Measurements from ENCODE around the gene HYOU1. TPM values are rescaled to one million over a fixed set of nuclear protein-coding genes. Genes with fewer than 3 reads are reported as not detected.

HYOU1 gene, protein sequence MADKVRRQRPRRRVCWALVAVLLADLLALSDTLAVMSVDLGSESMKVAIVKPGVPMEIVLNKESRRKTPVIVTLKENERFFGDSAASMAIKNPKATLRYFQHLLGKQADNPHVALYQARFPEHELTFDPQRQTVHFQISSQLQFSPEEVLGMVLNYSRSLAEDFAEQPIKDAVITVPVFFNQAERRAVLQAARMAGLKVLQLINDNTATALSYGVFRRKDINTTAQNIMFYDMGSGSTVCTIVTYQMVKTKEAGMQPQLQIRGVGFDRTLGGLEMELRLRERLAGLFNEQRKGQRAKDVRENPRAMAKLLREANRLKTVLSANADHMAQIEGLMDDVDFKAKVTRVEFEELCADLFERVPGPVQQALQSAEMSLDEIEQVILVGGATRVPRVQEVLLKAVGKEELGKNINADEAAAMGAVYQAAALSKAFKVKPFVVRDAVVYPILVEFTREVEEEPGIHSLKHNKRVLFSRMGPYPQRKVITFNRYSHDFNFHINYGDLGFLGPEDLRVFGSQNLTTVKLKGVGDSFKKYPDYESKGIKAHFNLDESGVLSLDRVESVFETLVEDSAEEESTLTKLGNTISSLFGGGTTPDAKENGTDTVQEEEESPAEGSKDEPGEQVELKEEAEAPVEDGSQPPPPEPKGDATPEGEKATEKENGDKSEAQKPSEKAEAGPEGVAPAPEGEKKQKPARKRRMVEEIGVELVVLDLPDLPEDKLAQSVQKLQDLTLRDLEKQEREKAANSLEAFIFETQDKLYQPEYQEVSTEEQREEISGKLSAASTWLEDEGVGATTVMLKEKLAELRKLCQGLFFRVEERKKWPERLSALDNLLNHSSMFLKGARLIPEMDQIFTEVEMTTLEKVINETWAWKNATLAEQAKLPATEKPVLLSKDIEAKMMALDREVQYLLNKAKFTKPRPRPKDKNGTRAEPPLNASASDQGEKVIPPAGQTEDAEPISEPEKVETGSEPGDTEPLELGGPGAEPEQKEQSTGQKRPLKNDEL
- 212 TPM for polyA plus RNA-seq (2012; ENCODE audit: insufficient read length, low read depth)

- TF ChIP-seq TAF1 (IDR thresholded peaks at IDR 0.05; ENCODE audit: borderline replicate concordance, insufficient read depth, low read length) (peak; percentile 89; the same call in 1 of the 2 replicates), FOXP2 (optimal IDR thresholded peaks at IDR 0.05; ENCODE audit: borderline replicate concordance, extremely low read depth, extremely low read length, insufficient read depth) (peak; percentile 47), POLR2AphosphoS5 (IDR thresholded peaks at IDR 0.05; ENCODE audit: low read depth, low read length) (peak; percentile 74), SIN3A (IDR thresholded peaks at IDR 0.05; ENCODE audit: borderline replicate concordance, insufficient read depth, low read length) (no peak)
- TF ChIP-seq, protein P1, sequence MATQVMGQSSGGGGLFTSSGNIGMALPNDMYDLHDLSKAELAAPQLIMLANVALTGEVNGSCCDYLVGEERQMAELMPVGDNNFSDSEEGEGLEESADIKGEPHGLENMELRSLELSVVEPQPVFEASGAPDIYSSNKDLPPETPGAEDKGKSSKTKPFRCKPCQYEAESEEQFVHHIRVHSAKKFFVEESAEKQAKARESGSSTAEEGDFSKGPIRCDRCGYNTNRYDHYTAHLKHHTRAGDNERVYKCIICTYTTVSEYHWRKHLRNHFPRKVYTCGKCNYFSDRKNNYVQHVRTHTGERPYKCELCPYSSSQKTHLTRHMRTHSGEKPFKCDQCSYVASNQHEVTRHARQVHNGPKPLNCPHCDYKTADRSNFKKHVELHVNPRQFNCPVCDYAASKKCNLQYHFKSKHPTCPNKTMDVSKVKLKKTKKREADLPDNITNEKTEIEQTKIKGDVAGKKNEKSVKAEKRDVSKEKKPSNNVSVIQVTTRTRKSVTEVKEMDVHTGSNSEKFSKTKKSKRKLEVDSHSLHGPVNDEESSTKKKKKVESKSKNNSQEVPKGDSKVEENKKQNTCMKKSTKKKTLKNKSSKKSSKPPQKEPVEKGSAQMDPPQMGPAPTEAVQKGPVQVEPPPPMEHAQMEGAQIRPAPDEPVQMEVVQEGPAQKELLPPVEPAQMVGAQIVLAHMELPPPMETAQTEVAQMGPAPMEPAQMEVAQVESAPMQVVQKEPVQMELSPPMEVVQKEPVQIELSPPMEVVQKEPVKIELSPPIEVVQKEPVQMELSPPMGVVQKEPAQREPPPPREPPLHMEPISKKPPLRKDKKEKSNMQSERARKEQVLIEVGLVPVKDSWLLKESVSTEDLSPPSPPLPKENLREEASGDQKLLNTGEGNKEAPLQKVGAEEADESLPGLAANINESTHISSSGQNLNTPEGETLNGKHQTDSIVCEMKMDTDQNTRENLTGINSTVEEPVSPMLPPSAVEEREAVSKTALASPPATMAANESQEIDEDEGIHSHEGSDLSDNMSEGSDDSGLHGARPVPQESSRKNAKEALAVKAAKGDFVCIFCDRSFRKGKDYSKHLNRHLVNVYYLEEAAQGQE (IDR thresholded peaks at IDR 0.05; ENCODE audit: insufficient read depth in 1 of 2, low read depth in 2 of 2, low read length in 2 of 2), result no peak
These were observed at the start of gene HYOU1 for GRCh38 chr11:119057000-119057769. Gene HYOU1 (minus strand): TSS chr11:119057205. CDS start chr11:119056160, 1,045 bp downstream.

DNA sequence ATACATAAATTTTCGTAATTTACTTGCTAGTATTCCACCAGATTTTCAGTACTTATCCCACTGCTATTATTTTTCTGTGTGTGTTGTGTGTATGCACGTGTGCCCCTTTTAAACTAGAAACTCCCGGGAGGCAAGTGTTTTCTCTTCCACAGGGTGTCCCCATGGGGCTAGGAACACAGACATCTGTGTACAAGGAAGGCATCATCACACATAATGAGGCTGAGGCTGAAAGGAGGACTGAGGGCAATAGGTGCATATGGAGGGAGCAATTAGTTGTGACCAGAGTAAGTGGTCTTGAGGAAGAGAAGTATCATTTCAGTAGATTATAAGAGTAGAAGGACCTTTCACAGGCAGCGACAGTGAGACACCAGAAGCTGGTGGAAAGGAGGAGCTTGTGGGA, 46.8 kb upstream of the HYOU1 start:
- no peak for TF ChIP-seq POLR2AphosphoS5 (IDR thresholded peaks at IDR 0.05; ENCODE audit: low read depth, low read length)
- TF ChIP-seq SIN3A (IDR thresholded peaks at IDR 0.05; ENCODE audit: borderline replicate concordance, insufficient read depth, low read length), result no peak
- TF ChIP-seq, protein P1 (IDR thresholded peaks at IDR 0.05; ENCODE audit: insufficient read depth in 1 of 2, low read depth in 2 of 2, low read length in 2 of 2), result no peak
- TF ChIP-seq FOXP2 (optimal IDR thresholded peaks at IDR 0.05; ENCODE audit: borderline replicate concordance, extremely low read depth, extremely low read length, insufficient read depth), result no peak
- TF ChIP-seq TAF1 (IDR thresholded peaks at IDR 0.05; ENCODE audit: borderline replicate concordance, insufficient read depth, low read length), result no peak

DNA sequence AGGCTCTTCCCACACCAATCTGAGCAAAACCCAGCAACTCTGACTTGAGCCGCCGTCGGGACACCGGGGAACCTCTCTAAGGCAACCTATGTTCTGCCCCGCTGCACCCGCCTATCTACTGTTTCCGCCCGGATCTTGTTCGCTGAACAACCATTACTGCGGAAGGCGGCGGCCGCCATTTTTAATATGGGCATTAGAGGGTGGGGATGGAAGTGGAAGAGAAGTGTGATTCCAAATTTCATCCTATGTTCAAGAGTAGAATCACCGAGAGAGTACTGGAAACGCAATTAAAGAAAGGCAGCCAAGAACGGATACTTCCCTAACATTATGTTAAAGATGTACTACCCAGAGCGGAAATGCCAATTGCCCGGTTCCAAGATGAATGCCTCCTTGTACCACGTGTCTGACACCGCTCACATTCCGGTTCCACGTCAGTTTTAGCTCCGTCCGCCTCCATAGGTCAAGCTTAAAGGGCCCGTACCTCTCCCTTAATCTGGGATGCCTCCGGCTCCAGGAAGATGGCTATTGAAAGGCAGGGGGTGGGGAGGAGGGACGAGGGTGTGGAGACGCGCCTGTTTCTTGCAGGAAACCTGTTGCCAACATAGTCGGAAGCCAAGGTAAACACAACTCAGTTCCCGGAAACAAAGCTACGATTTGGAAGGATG, 44.9 kb upstream of the HYOU1 start, which contains the start of gene DPAGT1:
Gene DPAGT1 (minus strand): TSS at position 95 of the 665 bp plus-strand sequence. CDS start 198 bp downstream, outside the sequence.
- TF ChIP-seq POLR2AphosphoS5 (IDR thresholded peaks at IDR 0.05; ENCODE audit: low read depth, low read length) (0 out of 2 replicates have a peak, but pooled peaks have one; percentile 23), FOXP2 (optimal IDR thresholded peaks at IDR 0.05; ENCODE audit: borderline replicate concordance, extremely low read depth, extremely low read length, insufficient read depth) (peak; percentile 94), TAF1 (IDR thresholded peaks at IDR 0.05; ENCODE audit: borderline replicate concordance, insufficient read depth, low read length) (peak; percentile 35; the same call in 1 of the 2 replicates), SIN3A (IDR thresholded peaks at IDR 0.05; ENCODE audit: borderline replicate concordance, insufficient read depth, low read length) (peak; percentile 79; the same call in 1 of the 2 replicates)
- TF ChIP-seq, protein P1 (IDR thresholded peaks at IDR 0.05; ENCODE audit: insufficient read depth in 1 of 2, low read depth in 2 of 2, low read length in 2 of 2), result peak in 1 of 2 experiments; percentile 49; a peak in 1 of 4 replicates

All from PFSK-1 (cell line).